A549 (cell line): ENCODE measurements around the gene TIAM2.

Source experiments
- CEBPB ChIP-seq, 2 experiments: fragments of >200 bp in 1 of 2; sonication (Bioruptor Twin) in 1 of 2; formaldehyde crosslinking in 1 of 2; IDR thresholded peaks; 2 replicates each; pipeline ENCODE4 v1.6.1; 2012 to 2016
- E2F6 ChIP-seq: IDR thresholded peaks from 2 replicates; pipeline ENCODE4 v1.6.1; 2012; ENCODE audit warnings: low read depth, borderline replicate concordance
- EHF ChIP-seq: fragments of 250-450 bp; sonication (Bioruptor Pico); IDR thresholded peaks from 2 replicates; pipeline ENCODE4 v1.5.0; 2020; ENCODE audit warnings: mild to moderate bottlenecking
- EHMT2 ChIP-seq: fragments of 200-600 bp; sonication (generic); IDR thresholded peaks from 2 replicates; pipeline ENCODE4 v1.6.1; 2016; ENCODE audit warnings: antibody characterized with exemption, low read depth, mild to moderate bottlenecking, moderate library complexity
- EP300 ChIP-seq, 2 experiments: fragments of >200 bp; sonication (Bioruptor Twin); formaldehyde crosslinking; IDR thresholded peaks; 2 replicates in 1 of 2; 3 replicates in 1 of 2; pipeline ENCODE4 v1.6.1; 2016 to 2017
- ESRRA ChIP-seq: fragments of 150-350 bp; IDR thresholded peaks from 2 replicates; pipeline ENCODE4 v1.6.1; 2014; ENCODE audit warnings: mild to moderate bottlenecking, low read length, borderline replicate concordance
- MAX ChIP-seq: IDR thresholded peaks from 2 replicates; pipeline ENCODE4 v1.6.1; 2012
- MYC ChIP-seq: IDR thresholded peaks from 2 replicates; pipeline ENCODE4 v1.6.1; 2012; ENCODE audit warnings: mild to moderate bottlenecking, inconsistent platforms, low read length, improper control_type of control experiment, borderline replicate concordance
- POLR2A ChIP-seq: IDR thresholded peaks from 2 replicates; pipeline ENCODE4 v1.6.1; 2012; ENCODE audit warnings: mild to moderate bottlenecking, low read length
- RAD21 ChIP-seq, 2 experiments: fragments of >200 bp in 1 of 2; sonication (Bioruptor Twin) in 1 of 2; formaldehyde crosslinking in 1 of 2; IDR thresholded peaks in 1 of 2; conservative IDR thresholded peaks in 1 of 2; 2 replicates in 1 of 2; 3 replicates in 1 of 2; pipeline ENCODE4 v1.6.1; 2012 to 2018; ENCODE audit warnings: inconsistent platforms in 1 of 2
- USF2 ChIP-seq: fragments of 450-650 bp; IDR thresholded peaks from 2 replicates; pipeline ENCODE4 v1.6.1; 2014; ENCODE audit warnings: antibody characterized with exemption
- ZSCAN20 ChIP-seq: fragments of 250-450 bp; sonication (Bioruptor Pico); IDR thresholded peaks from 2 replicates; pipeline ENCODE4 v1.8.0; 2022; ENCODE audit warnings: mild to moderate bottlenecking, moderate library complexity
- TF ChIP-seq, protein P1 (sequence below): fragments of >200 bp; sonication (Bioruptor Twin); formaldehyde crosslinking; IDR thresholded peaks from 3 replicates; pipeline ENCODE4 v1.5.1; 2016
- TF ChIP-seq, protein P2 (sequence below): fragments of 200-600 bp; sonication (generic); IDR thresholded peaks from 2 replicates; pipeline ENCODE4 v1.6.1; 2016; ENCODE audit warnings: antibody characterized with exemption, mild to moderate bottlenecking, moderate library complexity

DNA sequence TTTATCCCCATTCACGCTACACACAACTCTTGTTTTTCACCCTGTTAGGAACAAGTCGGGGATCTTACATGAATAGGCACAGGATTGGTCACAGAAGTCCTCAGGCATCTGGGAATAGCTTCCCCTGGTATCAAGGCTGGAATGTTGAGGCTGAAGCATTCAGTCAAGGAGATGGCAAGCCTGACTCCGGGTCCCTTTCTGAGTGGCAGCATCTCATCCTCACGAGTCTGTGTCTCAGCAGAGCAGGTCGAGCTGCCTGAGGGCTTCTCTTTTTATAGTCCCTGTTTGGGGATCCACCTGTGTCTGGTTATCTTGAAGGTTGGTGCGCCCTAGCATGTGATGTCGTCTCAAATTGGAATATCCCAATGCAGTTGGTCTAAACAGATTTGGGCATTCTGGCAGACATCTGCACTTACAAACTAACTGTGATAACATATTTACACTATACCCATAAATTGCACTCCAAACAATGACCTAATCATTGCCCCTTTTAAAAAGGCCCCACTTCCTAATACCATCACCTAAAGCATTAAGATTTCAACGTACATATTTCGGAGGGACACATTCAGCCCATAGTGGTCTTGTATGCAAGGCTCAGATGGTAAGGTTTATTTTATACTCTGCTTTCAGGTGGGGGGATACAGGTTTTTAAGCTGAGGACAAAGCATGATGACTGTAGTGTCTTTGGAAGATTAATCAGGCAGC lies 156.0 kb downstream of the TIAM2 start:
- TF ChIP-seq MYC (no peak), POLR2A (no peak), RAD21 (conservative IDR thresholded peaks at IDR 0.05 in 1 of 2, IDR thresholded peaks at IDR 0.05 in 1 of 2) (no peak), MAX (no peak), EHF (CRISPR knock-in tag) (no peak), ESRRA (no peak), EHMT2 (no peak), E2F6 (no peak), USF2 (no peak), CEBPB (IDR thresholded peaks at IDR 0.05) (no peak), ZSCAN20 (CRISPR knock-in tag) (no peak), EP300 (IDR thresholded peaks at IDR 0.05) (no peak)
- TF ChIP-seq, protein P1, sequence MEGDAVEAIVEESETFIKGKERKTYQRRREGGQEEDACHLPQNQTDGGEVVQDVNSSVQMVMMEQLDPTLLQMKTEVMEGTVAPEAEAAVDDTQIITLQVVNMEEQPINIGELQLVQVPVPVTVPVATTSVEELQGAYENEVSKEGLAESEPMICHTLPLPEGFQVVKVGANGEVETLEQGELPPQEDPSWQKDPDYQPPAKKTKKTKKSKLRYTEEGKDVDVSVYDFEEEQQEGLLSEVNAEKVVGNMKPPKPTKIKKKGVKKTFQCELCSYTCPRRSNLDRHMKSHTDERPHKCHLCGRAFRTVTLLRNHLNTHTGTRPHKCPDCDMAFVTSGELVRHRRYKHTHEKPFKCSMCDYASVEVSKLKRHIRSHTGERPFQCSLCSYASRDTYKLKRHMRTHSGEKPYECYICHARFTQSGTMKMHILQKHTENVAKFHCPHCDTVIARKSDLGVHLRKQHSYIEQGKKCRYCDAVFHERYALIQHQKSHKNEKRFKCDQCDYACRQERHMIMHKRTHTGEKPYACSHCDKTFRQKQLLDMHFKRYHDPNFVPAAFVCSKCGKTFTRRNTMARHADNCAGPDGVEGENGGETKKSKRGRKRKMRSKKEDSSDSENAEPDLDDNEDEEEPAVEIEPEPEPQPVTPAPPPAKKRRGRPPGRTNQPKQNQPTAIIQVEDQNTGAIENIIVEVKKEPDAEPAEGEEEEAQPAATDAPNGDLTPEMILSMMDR, result no peak
- TF ChIP-seq, protein P2, sequence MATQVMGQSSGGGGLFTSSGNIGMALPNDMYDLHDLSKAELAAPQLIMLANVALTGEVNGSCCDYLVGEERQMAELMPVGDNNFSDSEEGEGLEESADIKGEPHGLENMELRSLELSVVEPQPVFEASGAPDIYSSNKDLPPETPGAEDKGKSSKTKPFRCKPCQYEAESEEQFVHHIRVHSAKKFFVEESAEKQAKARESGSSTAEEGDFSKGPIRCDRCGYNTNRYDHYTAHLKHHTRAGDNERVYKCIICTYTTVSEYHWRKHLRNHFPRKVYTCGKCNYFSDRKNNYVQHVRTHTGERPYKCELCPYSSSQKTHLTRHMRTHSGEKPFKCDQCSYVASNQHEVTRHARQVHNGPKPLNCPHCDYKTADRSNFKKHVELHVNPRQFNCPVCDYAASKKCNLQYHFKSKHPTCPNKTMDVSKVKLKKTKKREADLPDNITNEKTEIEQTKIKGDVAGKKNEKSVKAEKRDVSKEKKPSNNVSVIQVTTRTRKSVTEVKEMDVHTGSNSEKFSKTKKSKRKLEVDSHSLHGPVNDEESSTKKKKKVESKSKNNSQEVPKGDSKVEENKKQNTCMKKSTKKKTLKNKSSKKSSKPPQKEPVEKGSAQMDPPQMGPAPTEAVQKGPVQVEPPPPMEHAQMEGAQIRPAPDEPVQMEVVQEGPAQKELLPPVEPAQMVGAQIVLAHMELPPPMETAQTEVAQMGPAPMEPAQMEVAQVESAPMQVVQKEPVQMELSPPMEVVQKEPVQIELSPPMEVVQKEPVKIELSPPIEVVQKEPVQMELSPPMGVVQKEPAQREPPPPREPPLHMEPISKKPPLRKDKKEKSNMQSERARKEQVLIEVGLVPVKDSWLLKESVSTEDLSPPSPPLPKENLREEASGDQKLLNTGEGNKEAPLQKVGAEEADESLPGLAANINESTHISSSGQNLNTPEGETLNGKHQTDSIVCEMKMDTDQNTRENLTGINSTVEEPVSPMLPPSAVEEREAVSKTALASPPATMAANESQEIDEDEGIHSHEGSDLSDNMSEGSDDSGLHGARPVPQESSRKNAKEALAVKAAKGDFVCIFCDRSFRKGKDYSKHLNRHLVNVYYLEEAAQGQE, result no peak
